Left lung (tissue), 10 donors: ENCODE data around the gene SLC9A1. TPM values are rescaled to one million over a fixed set of nuclear protein-coding genes. Genes with fewer than 3 reads are reported as not detected.
A peak's percentile ranks its signal among the peaks of the same experiment; 100 is the strongest.
"Not testable (repeated sequence)": the region's sequence is repeated elsewhere in the genome, so short reads cannot be mapped to it uniquely, and the experiment has no call there.

Source experiments
- ATAC-seq: fragments of 200-7000 bp; cut with Tn5 transposase; one replicate; pipeline ENCODE4 v1.9.1; 2020; ENCODE audit warnings: moderate library complexity
- DNase-seq, 4 donors: peaks; one replicate each; pipeline ENCODE4 v3.0.0-alpha.2; 2013 to 2020
- H3K27ac ChIP-seq, 2 donors: fragments of 200-600 bp; sonication (generic) in 1 of 2; one replicate each; pipeline versions ENCODE4 v1.5.0 to v1.8.0; 2020 to 2021
- H3K27me3 ChIP-seq, 2 donors: fragments of 200-600 bp; sonication (generic) in 1 of 2; one replicate each; pipeline versions ENCODE4 v1.5.0 to v1.8.0; 2020 to 2021
- H3K36me3 ChIP-seq, 2 donors: fragments of 200-600 bp; sonication (generic) in 1 of 2; one replicate each; pipeline versions ENCODE4 v1.5.0 to v1.8.0; 2020 to 2021
- H3K4me1 ChIP-seq, 2 donors: fragments of 200-600 bp; one replicate each; pipeline ENCODE4 v1.8.0; 2021
- H3K4me3 ChIP-seq, 2 donors: fragments of 200-600 bp; sonication (generic) in 1 of 2; one replicate each; pipeline versions ENCODE4 v1.5.0 to v1.8.0; 2020 to 2021; ENCODE audit warnings: mild to moderate bottlenecking in 1 of 2
- H3K9me3 ChIP-seq, 2 donors: fragments of 200-600 bp; sonication (generic) in 1 of 2; one replicate each; pipeline versions ENCODE4 v1.5.0 to v1.8.0; 2020 to 2021
- CTCF ChIP-seq, 2 donors: fragments of 200-600 bp; sonication (generic) in 1 of 2; IDR thresholded peaks; one replicate each; pipeline versions ENCODE4 v1.5.0 to v1.8.0; 2021; ENCODE audit warnings: antibody characterized with exemption in 2 of 2
- intact Hi-C, 2 donors: fragments of 100-400 bp; cut with DNase I; formaldehyde crosslinking; loops; one replicate each; pipeline versions ENCODE4 v1.11.2 to v1.14.2; 2022
- polyA plus RNA-seq, 6 donors: library from polyadenylated mRNA; unstranded; fragments of 120-200 nt; gene quantifications; one replicate each; pipeline ENCODE4 v1.2.1, GENCODE V29; 2013; ENCODE audit not compliant: insufficient read length in 6 of 6
- total RNA-seq, 2 donors: library from RNA; stranded (reverse); fragmentation: NEBNext Ultra II Directional; extraction: Animal tissue kit (Norgen Biotek cat#: 25700); gene quantifications; one replicate each; pipeline ENCODE4 v1.2.1, GENCODE V29; 2021
- donor health status: DM: no; HTN: yes; CAD: no.
- donor health status: DM: no; HTN: no; CAD: no.

Gene SLC9A1
- total and polyA plus RNA-seq, 8 donors = 16.0 to 63.8 (median 20.4) TPM

GRCh38 chr1:27129225-27129624, 25.7 kb downstream of the SLC9A1 start:
- no peaks in the 10 kb centered on the region for H3K27me3 ChIP-seq
- H3K9me3 ChIP-seq = no peaks in the 10 kb centered on the region
- DNase-seq (no peak), ATAC-seq (no peak)
- no peak overlapping the region for H3K27ac ChIP-seq
- TF ChIP-seq CTCF (IDR thresholded peaks at IDR 0.05) = no peak
- peaks cover 0 to 7% of the 10 kb centered on the region in 2 donors for H3K36me3 ChIP-seq
- intact Hi-C loops = no loop called here
- H3K4me1 ChIP-seq = peaks cover 0 to 46% of the 10 kb centered on the region in 2 donors
- no peak overlapping the region for H3K4me3 ChIP-seq

GRCh38 chr1:27127419-27127818, 27.5 kb downstream of the SLC9A1 start:
- Histone ChIP-seq H3K36me3 (peaks cover 0 to 7% of the 10 kb centered on the region in 2 donors), H3K9me3 (no peaks in the 10 kb centered on the region), H3K27me3 (no peaks in the 10 kb centered on the region), H3K4me1 (peaks cover 10 to 41% of the 10 kb centered on the region in 2 donors), H3K4me3 (no peak overlapping the region), H3K27ac (no peak overlapping the region)
- no peak for TF ChIP-seq CTCF (IDR thresholded peaks at IDR 0.05)
- intact Hi-C loops = no loop called here
- ATAC-seq (no peak), DNase-seq (no peak)

GRCh38 chr1:27126391-27126790, 28.5 kb downstream of the SLC9A1 start:
- no peak for DNase-seq
- Histone ChIP-seq H3K4me1 (peaks cover 14 to 47% of the 10 kb centered on the region in 2 donors), H3K27ac (no peak overlapping the region), H3K36me3 (peaks cover 0 to 7% of the 10 kb centered on the region in 2 donors), H3K9me3 (no peaks in the 10 kb centered on the region), H3K27me3 (no peaks in the 10 kb centered on the region), H3K4me3 (no peak overlapping the region)
- no peak for TF ChIP-seq CTCF (IDR thresholded peaks at IDR 0.05)
- no peak for ATAC-seq
- intact Hi-C loops = no loop called here

DNA sequence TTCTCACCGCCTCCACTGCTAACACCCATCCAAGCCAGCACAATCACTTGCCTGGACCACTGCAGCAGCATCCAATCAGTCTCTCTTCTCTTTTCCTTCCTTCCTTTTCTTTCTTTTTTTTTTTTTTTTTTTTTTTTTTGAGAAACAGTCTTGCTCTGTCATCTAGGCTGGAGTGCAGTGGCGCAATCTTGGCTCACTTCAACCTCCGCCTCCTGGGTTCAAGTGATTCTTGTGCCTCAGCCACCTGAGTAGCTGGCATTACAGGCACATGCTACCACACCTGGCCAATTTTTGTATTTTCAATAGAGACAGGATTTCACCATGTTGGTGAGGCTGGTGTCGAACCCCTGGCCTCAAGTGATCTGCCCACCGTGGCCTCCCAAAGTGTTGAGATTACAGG, 29.8 kb downstream of the SLC9A1 start:
- H3K27ac ChIP-seq = peak overlapping the region; percentile 27 to 35
- intact Hi-C loops, DNase-seq: not testable (repeated sequence)

GRCh38 chr1:27124405-27124804, 30.5 kb downstream of the SLC9A1 start:
- Histone ChIP-seq H3K4me3 (no peak overlapping the region), H3K27ac (peak overlapping the region in 1 of 2 donors; percentile 35), H3K9me3 (no peaks in the 10 kb centered on the region), H3K4me1 (peaks cover 18 to 59% of the 10 kb centered on the region in 2 donors), H3K27me3 (no peaks in the 10 kb centered on the region), H3K36me3 (peaks cover 0 to 7% of the 10 kb centered on the region in 2 donors)
- intact Hi-C loops = no loop called here
- no peak for ATAC-seq
- DNase-seq = no peak
- no peak for TF ChIP-seq CTCF (IDR thresholded peaks at IDR 0.05)

More for the DNA sequence above, 29.8 kb downstream of the SLC9A1 start:
- not testable (repeated sequence) for H3K27me3 ChIP-seq, H3K36me3 ChIP-seq, H3K9me3 ChIP-seq, H3K4me3 ChIP-seq
- peak; percentile 12 for ATAC-seq
- peaks cover 14 to 52% of the 10 kb centered on the region in 2 donors for H3K4me1 ChIP-seq

DNA sequence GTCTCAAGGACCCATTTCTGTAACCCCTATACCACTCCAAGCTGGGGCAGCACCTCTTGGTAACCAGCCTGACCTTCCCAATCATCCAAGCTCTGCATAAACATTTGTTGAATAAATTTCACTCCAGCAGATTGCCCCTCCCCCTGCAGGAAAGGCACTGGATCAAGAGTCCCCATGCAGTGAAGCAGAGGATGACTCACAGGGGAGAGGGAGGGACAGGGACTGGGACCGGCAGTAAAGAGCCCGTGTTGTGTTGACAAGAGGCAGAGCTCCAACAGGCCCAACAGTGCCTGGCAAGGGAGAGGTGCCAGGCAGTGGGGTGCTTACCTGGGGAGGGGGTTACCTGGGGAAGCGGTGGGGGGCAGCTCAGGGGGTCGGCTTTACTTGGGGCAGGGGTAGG, 32.3 kb downstream of the SLC9A1 start:
- ATAC-seq (peak; percentile 82), DNase-seq (peak in 1 of 4 donors; percentile 85)
- intact Hi-C loops = no loop called here
- H3K36me3 ChIP-seq = peaks cover 0 to 3% of the 10 kb centered on the region in 2 donors
- H3K4me3 ChIP-seq = no peak overlapping the region
- peaks cover 32 to 74% of the 10 kb centered on the region in 2 donors for H3K4me1 ChIP-seq
- H3K27me3 ChIP-seq = no peaks in the 10 kb centered on the region
- peak overlapping the region; percentile 70 to 78 for H3K27ac ChIP-seq
- no peaks in the 10 kb centered on the region for H3K9me3 ChIP-seq
- no peak for TF ChIP-seq CTCF (IDR thresholded peaks at IDR 0.05)
